GM19099 (cell line): ENCODE data around the gene PDIK1L.

Experiments used
- POLR2A ChIP-seq: IDR thresholded peaks from 3 replicates; pipeline ENCODE4 v1.6.1; 2011; ENCODE audit warnings: low read depth; ENCODE audit not compliant: insufficient read length; ENCODE audit errors: extremely low read depth

PDIK1L gene

GRCh38 chr1:26127235-26128163 is 15.9 kb downstream of the PDIK1L start:
- no peak for TF ChIP-seq POLR2A

- TF ChIP-seq POLR2A: no peak
Observed at GRCh38 chr1:26129778-26130177, 18.2 kb downstream of the PDIK1L start.

- no peak for TF ChIP-seq POLR2A
Observed at GRCh38 chr1:26130695-26131094, 19.1 kb downstream of the PDIK1L start.

GRCh38 chr1:26132128-26132833 is 20.7 kb downstream of the PDIK1L start:
- TF ChIP-seq POLR2A: no peak

- TF ChIP-seq POLR2A: no peak
Observed at GRCh38 chr1:26132834-26133167, 21.2 kb downstream of the PDIK1L start.

GRCh38 chr1:26134466-26134865 is 22.8 kb downstream of the PDIK1L start:
- TF ChIP-seq POLR2A: no peak

- TF ChIP-seq POLR2A: no peak
Observed at GRCh38 chr1:26138974-26139558, 27.4 kb downstream of the PDIK1L start.

- no peak for TF ChIP-seq POLR2A
Observed at GRCh38 chr1:26142159-26142558, 30.5 kb downstream of the PDIK1L start.

- TF ChIP-seq POLR2A: no peak
Observed at GRCh38 chr1:26145041-26145959, 33.7 kb downstream of the PDIK1L start.

GRCh38 chr1:26145960-26146294 is 34.3 kb downstream of the PDIK1L start:
- no peak for TF ChIP-seq POLR2A

GRCh38 chr1:26148887-26149286 is 37.3 kb downstream of the PDIK1L start:
- TF ChIP-seq POLR2A: no peak

- TF ChIP-seq POLR2A: no peak
Observed at GRCh38 chr1:26153966-26154532, 42.4 kb downstream of the PDIK1L start.

GRCh38 chr1:26154750-26155149 is 43.1 kb downstream of the PDIK1L start:
- TF ChIP-seq POLR2A: no peak
